ENCODE measurements around the gene JCAD.

Gene JCAD

DNA sequence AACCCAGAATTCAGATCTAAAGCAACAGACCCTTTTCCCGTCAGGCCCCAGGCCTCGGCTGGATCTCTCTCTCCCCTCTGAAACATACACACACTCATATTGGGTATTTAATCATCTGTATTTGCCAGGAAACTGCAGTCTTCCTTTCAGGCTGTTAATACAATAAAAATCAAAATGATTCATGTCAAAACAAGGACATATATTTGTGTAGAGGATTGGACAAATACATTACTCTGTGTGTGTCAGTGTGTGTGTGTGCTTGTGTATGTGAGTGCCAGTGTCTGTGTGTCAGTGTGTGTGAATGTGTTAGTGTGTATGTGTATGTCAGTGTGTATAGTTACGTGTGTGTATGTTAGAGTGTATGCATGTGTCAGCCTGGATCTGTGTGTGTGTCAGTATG, 90.8 kb downstream of the JCAD start:
- no peak overlapping the region for H3K4me3 ChIP-seq
- no peak overlapping the region for H3K27ac ChIP-seq

DNA sequence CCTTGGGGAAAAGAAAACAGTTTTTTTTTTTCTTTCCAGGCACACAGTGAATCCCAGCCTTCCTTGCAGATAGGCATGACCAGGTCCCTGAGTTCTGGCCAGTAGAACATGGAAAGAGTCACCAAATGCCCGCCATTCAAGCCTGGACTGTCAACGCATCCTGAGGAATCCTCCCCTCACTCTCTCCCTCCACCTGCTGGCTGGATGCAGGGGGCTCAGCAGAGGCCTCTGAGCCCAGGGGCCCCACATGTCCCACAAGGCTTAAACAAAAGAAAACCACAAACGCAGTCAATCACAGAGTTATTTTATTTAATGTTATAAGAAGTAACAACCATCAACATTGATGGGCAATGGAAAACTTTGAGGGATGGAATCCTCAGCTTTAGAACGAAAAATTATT, 93.1 kb downstream of the JCAD start:
- Histone ChIP-seq H3K27ac (no peak overlapping the region), H3K4me3 (no peak overlapping the region)
